ENCODE data around the gene PLEKHA6.

DNA sequence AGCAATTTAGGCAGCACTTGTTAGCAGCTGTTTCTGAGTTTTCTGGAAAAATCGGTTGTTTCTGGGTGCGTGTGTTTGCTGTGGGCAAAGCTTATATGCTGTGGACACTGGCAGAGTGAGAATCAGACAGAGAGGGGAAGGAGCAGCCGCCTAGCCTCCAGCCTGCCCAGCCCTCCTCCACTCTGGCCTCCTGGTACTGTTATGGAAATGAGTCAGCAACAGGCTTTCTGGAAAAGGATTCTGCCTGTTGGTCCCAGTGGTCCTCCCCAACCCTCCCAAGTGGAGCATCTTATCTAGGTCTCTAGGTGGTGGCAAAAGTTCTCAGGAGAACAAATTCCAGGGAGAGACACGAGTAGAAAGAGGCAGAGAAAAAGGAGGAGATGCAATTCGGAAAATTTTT is 103.8 kb downstream of the PLEKHA6 start:
- TF ChIP-seq TAF1 (IDR thresholded peaks at IDR 0.05; ENCODE audit: low read depth, low read length) (no peak), PAX5 (IDR thresholded peaks at IDR 0.05; ENCODE audit: insufficient read depth, low read length, severe bottlenecking) (no peak), POLR2A (IDR thresholded peaks at IDR 0.05; ENCODE audit: low read depth, low read length) (no peak), POLR2AphosphoS5 (IDR thresholded peaks at IDR 0.05; ENCODE audit: low read depth, low read length) (no peak)

Data from GM12891 (cell line).